HepG2 (cell line): ENCODE data around the gene TM9SF4. TPM values are rescaled to one million over a fixed set of nuclear protein-coding genes. Genes with fewer than 3 reads are reported as not detected.

Source experiments
- CSRNP2 ChIP-seq: sonication (generic); formaldehyde crosslinking; conservative IDR thresholded peaks from 2 replicates; pipeline ENCODE4 v1.8.0; 2022; ENCODE audit warnings: low read depth, missing genetic modification reagents
- HOXA7 ChIP-seq: sonication (generic); formaldehyde crosslinking; IDR thresholded peaks from 2 replicates; pipeline ENCODE4 v1.8.1; 2022; ENCODE audit warnings: mild to moderate bottlenecking, missing genetic modification reagents, moderate library complexity
- PHB2 ChIP-seq: fragments of 450-650 bp; IDR thresholded peaks from 2 replicates; pipeline ENCODE4 v1.6.1; 2018; ENCODE audit not compliant: partially characterized antibody
- PREB ChIP-seq: sonication (generic); formaldehyde crosslinking; IDR thresholded peaks from 2 replicates; pipeline ENCODE4 v1.4.0; 2020; ENCODE audit warnings: missing genetic modification reagents
- RARG ChIP-seq: sonication (generic); formaldehyde crosslinking; IDR thresholded peaks from 2 replicates; pipeline ENCODE4 v1.4.0; 2020; ENCODE audit warnings: low read depth, mild to moderate bottlenecking, missing genetic modification reagents
- RXRB ChIP-seq: IDR thresholded peaks from 2 replicates; pipeline ENCODE4 v1.6.1; 2016; ENCODE audit warnings: borderline replicate concordance, missing genetic modification reagents, missing compliant biosample characterization
- SAP130 ChIP-seq: IDR thresholded peaks from 2 replicates; pipeline ENCODE4 v1.6.1; 2016; ENCODE audit warnings: low read depth
- SATB2 ChIP-seq: sonication (generic); formaldehyde crosslinking; IDR thresholded peaks from 2 replicates; pipeline ENCODE4 v1.5.0; 2020; ENCODE audit warnings: missing genetic modification reagents
- SMC3 ChIP-seq: IDR thresholded peaks from 2 replicates; pipeline ENCODE4 v1.6.1; 2011; ENCODE audit warnings: low read length, improper control_type of control experiment
- TMF1 ChIP-seq: sonication (generic); formaldehyde crosslinking; IDR thresholded peaks from 2 replicates; pipeline ENCODE4 v1.8.1; 2022; ENCODE audit warnings: low read depth, missing genetic modification reagents
- TSC22D2 ChIP-seq: sonication (generic); formaldehyde crosslinking; IDR thresholded peaks from 2 replicates; pipeline ENCODE4 v1.5.1; 2020; ENCODE audit warnings: missing genetic modification reagents, mild to moderate bottlenecking, borderline replicate concordance
- ZNF3 ChIP-seq: IDR thresholded peaks from 2 replicates; pipeline ENCODE4 v1.7.0; 2017; ENCODE audit warnings: inconsistent platforms
- ZNF451 ChIP-seq: sonication (generic); formaldehyde crosslinking; IDR thresholded peaks from 2 replicates; pipeline ENCODE4 v1.5.0; 2020; ENCODE audit warnings: mild to moderate bottlenecking, missing genetic modification reagents
- ZNF713 ChIP-seq: sonication (generic); formaldehyde crosslinking; IDR thresholded peaks from 2 replicates; pipeline ENCODE4 v1.4.0; 2020; ENCODE audit warnings: mild to moderate bottlenecking, missing genetic modification reagents
- ZNF749 ChIP-seq: sonication (generic); formaldehyde crosslinking; IDR thresholded peaks from 2 replicates; pipeline ENCODE4 v1.8.0; 2022; ENCODE audit warnings: mild to moderate bottlenecking, missing genetic modification reagents, moderate library complexity, borderline replicate concordance
- ZSCAN31 ChIP-seq: sonication (generic); formaldehyde crosslinking; IDR thresholded peaks from 2 replicates; pipeline ENCODE4 v1.5.0; 2020; ENCODE audit warnings: low read depth, mild to moderate bottlenecking, missing genetic modification reagents
- polyA plus RNA-seq, 8 experiments: library from polyadenylated mRNA; depleted of rRNA in 3 of 8; stranded (reverse) in 7 of 8; unstranded in 1 of 8; fragments of >200 nt; fragmentation: Illumina TruSeq in 4 of 8; extraction: Trizol in 4 of 8; gene quantifications; 2 replicates each; pipeline versions ENCODE4 v1.2.1 to v1.2.3, GENCODE V29; 2011 to 2016; ENCODE audit warnings: low read depth in 4 of 8, missing spikeins in 1 of 8, mixed read lengths in 1 of 8; ENCODE audit not compliant: insufficient read depth in 1 of 8
- total RNA-seq, 5 experiments: library from RNA; depleted of rRNA; stranded (reverse); fragments of >200 nt; fragmentation: Illumina TruSeq; extraction: Trizol; gene quantifications; 2 replicates each; pipeline ENCODE4 v1.2.3, GENCODE V29; 2016; ENCODE audit warnings: low read depth in 1 of 5
- TF ChIP-seq, protein P1 (sequence below): sonication (generic); formaldehyde crosslinking; IDR thresholded peaks from 2 replicates; pipeline ENCODE4 v1.8.0; 2023; ENCODE audit warnings: mild to moderate bottlenecking, missing genetic modification reagents

TM9SF4 gene
- total and polyA plus RNA-seq, 2 of the 13 experiments (the other 11 are each of a cell fraction or from before 2014, with no cell fraction given) = 53.5 to 171 TPM

GRCh38 chr20:32109392-32110172 is at the start of gene TM9SF4 (continued):
- TF ChIP-seq PREB (0 out of 2 replicates have a peak, but pooled peaks have one; percentile 8), PHB2 (no peak), ZNF713 (CRISPR knock-in tag) (peak; percentile 98; the same call in 1 of the 2 replicates), SATB2 (peak; percentile 97), TSC22D2 (CRISPR knock-in tag) (peak; percentile 96; the same call in 1 of the 2 replicates), RARG (peak; percentile 92; the same call in 1 of the 2 replicates), RXRB (CRISPR knock-in tag) (peak; percentile 75; the same call in 1 of the 2 replicates), CSRNP2 (CRISPR knock-in tag) (no peak), ZSCAN31 (CRISPR knock-in tag) (peak; percentile 68), SAP130 (CRISPR knock-in tag) (peak; percentile 94), ZNF3 (CRISPR knock-in tag) (no peak), SMC3 (no peak; the same call in 1 of the 2 replicates), ZNF451 (CRISPR knock-in tag) (0 out of 2 replicates have a peak, but pooled peaks have one; percentile 59), HOXA7 (CRISPR knock-in tag) (no peak), ZNF749 (CRISPR knock-in tag) (peak; percentile 62; the same call in 1 of the 2 replicates), TMF1 (CRISPR knock-in tag) (0 out of 2 replicates have a peak, but pooled peaks have one; percentile 13)
- TF ChIP-seq, protein P1, sequence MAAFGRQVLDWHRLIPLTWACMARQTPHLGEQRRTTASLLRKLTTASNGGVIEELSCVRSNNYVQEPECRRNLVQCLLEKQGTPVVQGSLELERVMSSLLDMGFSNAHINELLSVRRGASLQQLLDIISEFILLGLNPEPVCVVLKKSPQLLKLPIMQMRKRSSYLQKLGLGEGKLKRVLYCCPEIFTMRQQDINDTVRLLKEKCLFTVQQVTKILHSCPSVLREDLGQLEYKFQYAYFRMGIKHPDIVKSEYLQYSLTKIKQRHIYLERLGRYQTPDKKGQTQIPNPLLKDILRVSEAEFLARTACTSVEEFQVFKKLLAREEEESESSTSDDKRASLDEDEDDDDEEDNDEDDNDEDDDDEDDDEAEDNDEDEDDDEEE (CRISPR knock-in tag) = 0 out of 2 replicates have a peak, but pooled peaks have one; percentile 58
